HepG2 (cell line): ENCODE results near the gene PSMD5. TPM values are rescaled to one million over a fixed set of nuclear protein-coding genes. Genes with fewer than 3 reads are reported as not detected.
A peak's percentile ranks its signal among the peaks of the same experiment; 100 is the strongest.

ENCODE experiments used
- ATRX ChIP-seq: sonication (generic); formaldehyde crosslinking; IDR thresholded peaks from 2 replicates; pipeline ENCODE4 v1.4.0; 2020; ENCODE audit warnings: missing genetic modification reagents, borderline replicate concordance
- IKZF4 ChIP-seq: sonication (generic); formaldehyde crosslinking; IDR thresholded peaks from 2 replicates; pipeline ENCODE4 v1.5.1; 2020; ENCODE audit warnings: borderline replicate concordance, mild to moderate bottlenecking, low read depth, missing genetic modification reagents; ENCODE audit errors: not compliant biosample characterization
- KAT8 ChIP-seq: IDR thresholded peaks from 2 replicates; pipeline ENCODE4 v1.6.1; 2016; ENCODE audit warnings: missing genetic modification reagents, missing compliant biosample characterization
- MZF1 ChIP-seq: sonication (generic); formaldehyde crosslinking; IDR thresholded peaks from 2 replicates; pipeline ENCODE4 v1.8.1; 2023; ENCODE audit warnings: mild to moderate bottlenecking, missing genetic modification reagents, borderline replicate concordance
- NFYB ChIP-seq: sonication (generic); formaldehyde crosslinking; IDR thresholded peaks from 2 replicates; pipeline ENCODE4 v1.4.0; 2020; ENCODE audit warnings: missing genetic modification reagents
- PHF8 ChIP-seq: sonication (generic); formaldehyde crosslinking; IDR thresholded peaks from 2 replicates; pipeline ENCODE4 v1.5.0; 2020; ENCODE audit warnings: missing genetic modification reagents
- POLR2AphosphoS5 ChIP-seq: IDR thresholded peaks from 2 replicates; pipeline ENCODE4 v1.6.1; 2012; ENCODE audit warnings: low read depth, low read length
- RARA ChIP-seq: IDR thresholded peaks from 2 replicates; pipeline ENCODE4 v1.6.1; 2016; ENCODE audit warnings: missing genetic modification reagents, missing compliant biosample characterization
- RCOR2 ChIP-seq: IDR thresholded peaks from 2 replicates; pipeline ENCODE4 v1.6.1; 2016; ENCODE audit warnings: missing biosample characterization, missing genetic modification reagents
- YEATS4 ChIP-seq: sonication (generic); formaldehyde crosslinking; IDR thresholded peaks from 2 replicates; pipeline ENCODE4 v1.4.0; 2020; ENCODE audit warnings: missing genetic modification reagents, borderline replicate concordance
- ZNF138 ChIP-seq: sonication (generic); formaldehyde crosslinking; IDR thresholded peaks from 2 replicates; pipeline ENCODE4 v1.5.0; 2020; ENCODE audit warnings: mild to moderate bottlenecking, low read depth, missing genetic modification reagents
- ZNF207 ChIP-seq: fragments of 450-650 bp; IDR thresholded peaks from 2 replicates; pipeline ENCODE4 v1.6.1; 2016; ENCODE audit warnings: antibody characterized with exemption, borderline replicate concordance
- ZNF24 ChIP-seq: fragments of 450-650 bp; IDR thresholded peaks from 2 replicates; pipeline ENCODE4 v1.6.1; 2017; ENCODE audit warnings: antibody characterized with exemption, mild to moderate bottlenecking
- ZNF407 ChIP-seq: sonication (generic); formaldehyde crosslinking; IDR thresholded peaks from one replicate; pipeline ENCODE4 v1.5.1; 2020; ENCODE audit warnings: mild to moderate bottlenecking, missing genetic modification reagents; ENCODE audit errors: not compliant biosample characterization
- ZNF614 ChIP-seq: IDR thresholded peaks from 2 replicates; pipeline ENCODE4 v1.6.1; 2018; ENCODE audit warnings: missing biosample characterization, missing genetic modification reagents, inconsistent platforms, borderline replicate concordance
- ZNF644 ChIP-seq: IDR thresholded peaks from 2 replicates; pipeline ENCODE4 v1.6.1; 2016; ENCODE audit warnings: low read depth
- polyA plus RNA-seq, 8 experiments: library from polyadenylated mRNA; depleted of rRNA in 3 of 8; stranded (reverse) in 7 of 8; unstranded in 1 of 8; fragments of >200 nt; fragmentation: Illumina TruSeq in 4 of 8; extraction: Trizol in 4 of 8; gene quantifications; 2 replicates each; pipeline versions ENCODE4 v1.2.1 to v1.2.3, GENCODE V29; 2011 to 2016; ENCODE audit warnings: low read depth in 4 of 8, missing spikeins in 1 of 8, mixed read lengths in 1 of 8; ENCODE audit not compliant: insufficient read depth in 1 of 8
- total RNA-seq, 5 experiments: library from RNA; depleted of rRNA; stranded (reverse); fragments of >200 nt; fragmentation: Illumina TruSeq; extraction: Trizol; gene quantifications; 2 replicates each; pipeline ENCODE4 v1.2.3, GENCODE V29; 2016; ENCODE audit warnings: low read depth in 1 of 5
- TF ChIP-seq, protein P1 (sequence below): sonication (generic); formaldehyde crosslinking; IDR thresholded peaks from 2 replicates; pipeline ENCODE4 v1.5.1; 2020; ENCODE audit warnings: missing genetic modification reagents, mild to moderate bottlenecking, borderline replicate concordance
- TF ChIP-seq, protein P2 (sequence below): IDR thresholded peaks from 2 replicates; pipeline ENCODE4 v1.6.1; 2016; ENCODE audit warnings: mild to moderate bottlenecking, missing biosample characterization, missing genetic modification reagents
- TF ChIP-seq, protein P3 (sequence below): fragments of 450-650 bp; IDR thresholded peaks from 2 replicates; pipeline ENCODE4 v1.6.1; 2017

PSMD5 gene
- total and polyA plus RNA-seq, 2 of the 13 experiments (the other 11 are each of a cell fraction or from before 2014, with no cell fraction given), result 12.7 to 18.1 TPM

- TF ChIP-seq, protein P1, sequence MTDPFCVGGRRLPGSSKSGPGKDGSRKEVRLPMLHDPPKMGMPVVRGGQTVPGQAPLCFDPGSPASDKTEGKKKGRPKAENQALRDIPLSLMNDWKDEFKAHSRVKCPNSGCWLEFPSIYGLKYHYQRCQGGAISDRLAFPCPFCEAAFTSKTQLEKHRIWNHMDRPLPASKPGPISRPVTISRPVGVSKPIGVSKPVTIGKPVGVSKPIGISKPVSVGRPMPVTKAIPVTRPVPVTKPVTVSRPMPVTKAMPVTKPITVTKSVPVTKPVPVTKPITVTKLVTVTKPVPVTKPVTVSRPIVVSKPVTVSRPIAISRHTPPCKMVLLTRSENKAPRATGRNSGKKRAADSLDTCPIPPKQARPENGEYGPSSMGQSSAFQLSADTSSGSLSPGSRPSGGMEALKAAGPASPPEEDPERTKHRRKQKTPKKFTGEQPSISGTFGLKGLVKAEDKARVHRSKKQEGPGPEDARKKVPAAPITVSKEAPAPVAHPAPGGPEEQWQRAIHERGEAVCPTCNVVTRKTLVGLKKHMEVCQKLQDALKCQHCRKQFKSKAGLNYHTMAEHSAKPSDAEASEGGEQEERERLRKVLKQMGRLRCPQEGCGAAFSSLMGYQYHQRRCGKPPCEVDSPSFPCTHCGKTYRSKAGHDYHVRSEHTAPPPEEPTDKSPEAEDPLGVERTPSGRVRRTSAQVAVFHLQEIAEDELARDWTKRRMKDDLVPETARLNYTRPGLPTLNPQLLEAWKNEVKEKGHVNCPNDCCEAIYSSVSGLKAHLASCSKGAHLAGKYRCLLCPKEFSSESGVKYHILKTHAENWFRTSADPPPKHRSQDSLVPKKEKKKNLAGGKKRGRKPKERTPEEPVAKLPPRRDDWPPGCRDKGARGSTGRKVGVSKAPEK (CRISPR knock-in tag), result no peak
- no peak for TF ChIP-seq ZNF614 (CRISPR knock-in tag)
- TF ChIP-seq, protein P2, sequence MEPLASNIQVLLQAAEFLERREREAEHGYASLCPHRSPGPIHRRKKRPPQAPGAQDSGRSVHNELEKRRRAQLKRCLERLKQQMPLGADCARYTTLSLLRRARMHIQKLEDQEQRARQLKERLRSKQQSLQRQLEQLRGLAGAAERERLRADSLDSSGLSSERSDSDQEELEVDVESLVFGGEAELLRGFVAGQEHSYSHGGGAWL (CRISPR knock-in tag), result no peak
- no peak for TF ChIP-seq PHF8 (CRISPR knock-in tag)
- TF ChIP-seq KAT8 (CRISPR knock-in tag), result peak; percentile 70; the same call in 1 of the 2 replicates
- no peak for TF ChIP-seq ZNF407 (CRISPR knock-in tag)
- no peak for TF ChIP-seq NFYB
- no peak for TF ChIP-seq IKZF4
- TF ChIP-seq, protein P3, sequence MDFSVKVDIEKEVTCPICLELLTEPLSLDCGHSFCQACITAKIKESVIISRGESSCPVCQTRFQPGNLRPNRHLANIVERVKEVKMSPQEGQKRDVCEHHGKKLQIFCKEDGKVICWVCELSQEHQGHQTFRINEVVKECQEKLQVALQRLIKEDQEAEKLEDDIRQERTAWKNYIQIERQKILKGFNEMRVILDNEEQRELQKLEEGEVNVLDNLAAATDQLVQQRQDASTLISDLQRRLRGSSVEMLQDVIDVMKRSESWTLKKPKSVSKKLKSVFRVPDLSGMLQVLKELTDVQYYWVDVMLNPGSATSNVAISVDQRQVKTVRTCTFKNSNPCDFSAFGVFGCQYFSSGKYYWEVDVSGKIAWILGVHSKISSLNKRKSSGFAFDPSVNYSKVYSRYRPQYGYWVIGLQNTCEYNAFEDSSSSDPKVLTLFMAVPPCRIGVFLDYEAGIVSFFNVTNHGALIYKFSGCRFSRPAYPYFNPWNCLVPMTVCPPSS, result no peak
- TF ChIP-seq POLR2AphosphoS5, result no peak
- TF ChIP-seq ZNF24, result 0 out of 2 replicates have a peak, but pooled peaks have one; percentile 37
- peak; percentile 84 for TF ChIP-seq RARA (CRISPR knock-in tag)
- TF ChIP-seq ZNF644 (CRISPR knock-in tag), result no peak
- TF ChIP-seq ZNF207, result no peak
- no peak for TF ChIP-seq YEATS4 (CRISPR knock-in tag)
- no peak for TF ChIP-seq MZF1 (CRISPR knock-in tag)
- TF ChIP-seq ATRX (CRISPR knock-in tag), result no peak
- peak; percentile 50; the same call in 1 of the 2 replicates for TF ChIP-seq RCOR2 (CRISPR knock-in tag)
- no peak for TF ChIP-seq ZNF138 (CRISPR knock-in tag)
Measured at GRCh38 chr9:120778758-120779157, 64.0 kb downstream of the PSMD5 start (continued).
